DOHH2 (cell line): ENCODE data around the gene SIAH2.

Source experiments
- H3F3A ChIP-seq: fragments of 200-600 bp; sonication (generic), shearing (Covaris generic); 2 replicates; pipeline ENCODE4 v1.6.0; 2016; ENCODE audit warnings: antibody characterized with exemption, mild to moderate bottlenecking; ENCODE audit not compliant: control insufficient read depth, insufficient read depth
- H3K27ac ChIP-seq: fragments of 200-600 bp; sonication (generic); 2 replicates; pipeline ENCODE4 v1.5.1; 2014; ENCODE audit warnings: low read depth, mild to moderate bottlenecking, low read length, moderate library complexity
- H3K27me3 ChIP-seq: fragments of 200-600 bp; sonication (generic); 2 replicates; pipeline ENCODE4 v1.6.1; 2014; ENCODE audit warnings: mild to moderate bottlenecking, low read length, mixed read lengths; ENCODE audit not compliant: control insufficient read depth
- H3K36me3 ChIP-seq: fragments of 200-600 bp; sonication (generic); 2 replicates; pipeline ENCODE4 v1.6.1; 2014; ENCODE audit warnings: mild to moderate bottlenecking, low read length, moderate library complexity, mixed read lengths; ENCODE audit not compliant: control insufficient read depth
- H3K4me1 ChIP-seq: fragments of 200-600 bp; sonication (generic); 2 replicates; pipeline ENCODE4 v1.6.1; 2014; ENCODE audit warnings: mild to moderate bottlenecking, low read length, mixed read lengths; ENCODE audit not compliant: control insufficient read depth
- H3K4me2 ChIP-seq: fragments of 200-600 bp; sonication (generic); 2 replicates; pipeline ENCODE4 v1.6.0; 2014; ENCODE audit warnings: mild to moderate bottlenecking, low read length, moderate library complexity
- H3K4me3 ChIP-seq: fragments of 200-600 bp; sonication (generic); 2 replicates; pipeline ENCODE4 v1.5.1; 2014; ENCODE audit warnings: mild to moderate bottlenecking, low read length, mixed read lengths
- H3K79me2 ChIP-seq: fragments of 200-600 bp; sonication (generic); 2 replicates; pipeline ENCODE4 v1.6.1; 2014; ENCODE audit warnings: mild to moderate bottlenecking, low read length, mixed read lengths; ENCODE audit not compliant: control insufficient read depth
- H3K9me2 ChIP-seq: fragments of 200-600 bp; sonication (generic); replicated peaks from 2 replicates; pipeline ENCODE4 v1.6.1; 2014; ENCODE audit warnings: mild to moderate bottlenecking, low read length, mixed read lengths; ENCODE audit not compliant: control insufficient read depth
- H3K9me3 ChIP-seq: fragments of 200-600 bp; sonication (generic); 2 replicates; pipeline ENCODE4 v1.6.1; 2014; ENCODE audit warnings: antibody characterized with exemption, low read length, mixed read lengths; ENCODE audit not compliant: control insufficient read depth, insufficient read depth
- H4K20me1 ChIP-seq: fragments of 200-600 bp; sonication (generic); 2 replicates; pipeline ENCODE4 v1.6.0; 2014; ENCODE audit warnings: low read depth, mild to moderate bottlenecking, antibody characterized with exemption, low read length, moderate library complexity; ENCODE audit not compliant: control insufficient read depth, insufficient read depth
- EZH2phosphoT487 ChIP-seq: fragments of 200-600 bp; sonication (generic); IDR thresholded peaks from 2 replicates; pipeline ENCODE4 v1.6.1; 2017; ENCODE audit warnings: borderline replicate concordance, mild to moderate bottlenecking, antibody characterized with exemption, low read length, moderate library complexity, mixed read lengths
- TF ChIP-seq, protein P1 (sequence below): fragments of 200-600 bp; sonication (generic); IDR thresholded peaks from one replicate; pipeline ENCODE4 v1.5.1; 2014; ENCODE audit warnings: antibody characterized with exemption, mild to moderate bottlenecking, low read depth, low read length; ENCODE audit not compliant: poor library complexity, severe bottlenecking

The SIAH2 gene

DNA sequence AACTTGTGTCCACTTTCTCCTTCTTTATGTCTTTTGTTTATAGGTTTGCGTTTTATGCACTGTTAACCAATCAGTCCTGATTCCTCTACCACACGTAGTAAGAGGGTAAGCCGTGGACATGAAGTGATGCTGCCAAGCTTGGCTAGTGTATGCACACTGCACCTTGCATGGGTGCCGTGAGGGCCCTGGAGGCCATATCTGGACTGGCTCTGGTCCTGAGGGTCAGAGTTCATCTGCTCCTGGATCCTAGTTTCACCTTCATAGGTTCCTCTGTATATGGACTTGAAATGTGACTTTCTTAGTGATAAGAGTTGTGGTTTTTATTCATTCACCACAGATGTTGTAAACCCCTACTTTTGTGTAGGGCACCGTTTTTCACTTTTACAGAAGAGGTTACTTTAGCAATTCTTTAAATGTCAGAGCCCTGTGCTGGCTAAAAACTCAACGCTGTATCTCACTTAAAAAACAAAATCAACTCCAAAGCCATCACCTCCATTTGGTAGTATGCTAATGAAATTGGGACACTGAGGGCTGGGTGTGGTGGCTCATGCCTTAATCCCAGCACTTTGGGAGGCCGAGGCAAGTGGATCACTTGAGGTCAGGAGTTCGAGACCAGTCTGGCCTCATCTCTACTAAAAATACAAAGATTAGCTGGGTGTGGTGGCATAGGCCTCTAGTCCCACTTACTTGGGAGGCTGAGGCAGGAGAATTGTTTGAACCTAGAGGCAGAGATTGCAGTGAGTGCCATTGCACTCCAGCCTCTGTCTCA is 22.9 kb downstream of the SIAH2 start:
- Histone ChIP-seq H3K36me3 (no peaks in the 10 kb centered on the region), H3K9me2 (no peaks in the 10 kb centered on the region), H3K79me2 (no peaks in the 10 kb centered on the region), H3K9me3 (no peaks in the 10 kb centered on the region), H3K27me3 (peaks cover 39% of the 10 kb centered on the region), H3K27ac (no peak overlapping the region), H3K4me2 (peak overlapping the region; percentile 56), H4K20me1 (peaks cover 21% of the 10 kb centered on the region; the same call in 1 of the 2 replicates), H3K4me1 (peaks cover 36% of the 10 kb centered on the region), H3F3A (0 out of 2 replicates have a peak, but pooled peaks cover 2% of the 10 kb centered on the region), H3K4me3 (no peak overlapping the region)
- no peak for TF ChIP-seq EZH2phosphoT487
- TF ChIP-seq, protein P1, sequence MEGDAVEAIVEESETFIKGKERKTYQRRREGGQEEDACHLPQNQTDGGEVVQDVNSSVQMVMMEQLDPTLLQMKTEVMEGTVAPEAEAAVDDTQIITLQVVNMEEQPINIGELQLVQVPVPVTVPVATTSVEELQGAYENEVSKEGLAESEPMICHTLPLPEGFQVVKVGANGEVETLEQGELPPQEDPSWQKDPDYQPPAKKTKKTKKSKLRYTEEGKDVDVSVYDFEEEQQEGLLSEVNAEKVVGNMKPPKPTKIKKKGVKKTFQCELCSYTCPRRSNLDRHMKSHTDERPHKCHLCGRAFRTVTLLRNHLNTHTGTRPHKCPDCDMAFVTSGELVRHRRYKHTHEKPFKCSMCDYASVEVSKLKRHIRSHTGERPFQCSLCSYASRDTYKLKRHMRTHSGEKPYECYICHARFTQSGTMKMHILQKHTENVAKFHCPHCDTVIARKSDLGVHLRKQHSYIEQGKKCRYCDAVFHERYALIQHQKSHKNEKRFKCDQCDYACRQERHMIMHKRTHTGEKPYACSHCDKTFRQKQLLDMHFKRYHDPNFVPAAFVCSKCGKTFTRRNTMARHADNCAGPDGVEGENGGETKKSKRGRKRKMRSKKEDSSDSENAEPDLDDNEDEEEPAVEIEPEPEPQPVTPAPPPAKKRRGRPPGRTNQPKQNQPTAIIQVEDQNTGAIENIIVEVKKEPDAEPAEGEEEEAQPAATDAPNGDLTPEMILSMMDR, result no peak

DNA sequence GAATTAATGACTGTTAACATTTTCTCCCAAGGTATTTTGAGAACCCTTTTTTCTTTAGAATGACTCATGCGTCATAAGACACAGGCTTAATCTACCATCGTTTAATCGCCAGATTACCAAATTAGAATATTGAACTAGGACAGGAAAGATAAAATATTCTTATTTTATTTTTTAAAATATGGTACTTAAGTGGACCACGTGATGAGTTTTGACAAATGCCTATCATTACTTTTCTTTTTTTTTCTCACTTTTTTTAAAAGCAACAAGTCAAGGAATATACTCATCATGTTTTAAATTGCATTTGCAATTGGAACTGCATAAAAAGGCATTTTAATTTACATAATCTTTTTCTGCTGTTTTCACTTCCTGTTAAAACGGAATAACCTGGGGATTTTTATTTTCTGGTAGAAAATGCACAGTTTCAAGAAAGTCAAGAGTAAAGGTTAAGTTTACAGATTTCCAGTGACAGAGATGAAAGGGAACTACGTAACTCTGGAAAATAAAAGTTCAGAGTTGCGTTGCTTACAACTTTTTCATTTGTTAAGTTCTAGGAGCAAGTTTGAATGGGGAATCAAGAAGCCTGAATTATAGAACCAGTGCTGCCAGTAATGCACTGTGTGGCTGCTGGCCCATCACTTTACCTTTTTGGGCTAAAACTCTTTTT is 23.6 kb downstream of the SIAH2 start:
- Histone ChIP-seq H3K4me2 (peak overlapping the region; percentile 56), H3K36me3 (no peaks in the 10 kb centered on the region), H3K4me3 (peak overlapping the region; percentile 32), H3K9me3 (no peaks in the 10 kb centered on the region), H3F3A (0 out of 2 replicates have a peak, but pooled peaks cover 2% of the 10 kb centered on the region), H3K27ac (no peak overlapping the region), H3K27me3 (peaks cover 39% of the 10 kb centered on the region), H3K4me1 (peaks cover 29% of the 10 kb centered on the region), H3K9me2 (no peaks in the 10 kb centered on the region), H4K20me1 (peaks cover 21% of the 10 kb centered on the region; the same call in 1 of the 2 replicates), H3K79me2 (no peaks in the 10 kb centered on the region)
- TF ChIP-seq EZH2phosphoT487, result no peak
- TF ChIP-seq, protein P1, result no peak

DNA sequence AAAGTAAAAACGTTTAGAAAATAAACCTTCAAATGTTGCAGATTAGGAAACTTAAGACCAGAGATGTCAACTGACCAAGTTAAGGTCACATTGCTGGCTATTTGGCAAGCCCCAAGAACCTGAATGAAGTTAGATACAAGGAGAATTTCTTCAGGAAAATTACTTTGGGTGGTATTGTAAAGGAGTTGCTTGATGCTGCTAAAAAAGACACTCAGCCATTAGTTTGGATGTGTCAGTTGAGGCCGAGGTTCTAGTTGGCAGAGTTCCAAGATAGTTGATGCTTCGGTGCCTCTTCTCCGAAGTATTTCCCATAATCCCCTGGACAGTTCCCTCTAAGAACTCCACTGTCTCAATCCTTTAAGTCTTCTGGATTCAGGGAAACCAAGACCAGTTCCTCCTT is 24.3 kb downstream of the SIAH2 start:
- Histone ChIP-seq H3K9me2 (no peaks in the 10 kb centered on the region), H3K36me3 (no peaks in the 10 kb centered on the region), H3K79me2 (no peaks in the 10 kb centered on the region), H3K9me3 (no peaks in the 10 kb centered on the region), H3K4me1 (peaks cover 23% of the 10 kb centered on the region), H3K27ac (no peak overlapping the region), H3K27me3 (peaks cover 42% of the 10 kb centered on the region), H3K4me2 (peak overlapping the region; percentile 56), H3F3A (0 out of 2 replicates have a peak, but pooled peaks cover 2% of the 10 kb centered on the region), H3K4me3 (peak overlapping the region; percentile 32), H4K20me1 (peaks cover 21% of the 10 kb centered on the region; the same call in 1 of the 2 replicates)
- TF ChIP-seq, protein P1, result no peak
- no peak for TF ChIP-seq EZH2phosphoT487
